Esophagus muscularis mucosa (tissue), 4 donors: ENCODE measurements around the gene SDE2. TPM values are rescaled to one million over a fixed set of nuclear protein-coding genes. Genes with fewer than 3 reads are reported as not detected.

ENCODE experiments used
- DNase-seq: peaks from one replicate; pipeline ENCODE4 v3.0.0-alpha.2; 2017; ENCODE audit errors: extremely low spot score
- H3K27ac ChIP-seq, 4 donors: fragments of 200-600 bp; sonication (generic); replicated peaks in 1 of 4; 1 replicate in 3 of 4; 2 replicates in 1 of 4; pipeline ENCODE4 v1.5.1; 2016 to 2019; ENCODE audit warnings: mild to moderate bottlenecking in 1 of 4
- H3K27me3 ChIP-seq, 4 donors: fragments of 200-600 bp; sonication (generic); one replicate each; pipeline versions ENCODE4 v1.5.1 to v1.6.0; 2016 to 2019
- H3K36me3 ChIP-seq, 4 donors: fragments of 200-600 bp; sonication (generic); one replicate each; pipeline ENCODE4 v1.5.1; 2016 to 2019
- H3K4me1 ChIP-seq, 4 donors: fragments of 200-600 bp; sonication (generic); one replicate each; pipeline ENCODE4 v1.5.1; 2016 to 2019
- H3K4me3 ChIP-seq, 4 donors: fragments of 200-600 bp; sonication (generic); 1 replicate in 2 of 4; 2 replicates in 2 of 4; pipeline ENCODE4 v1.5.1; 2016 to 2019; ENCODE audit warnings: mild to moderate bottlenecking in 4 of 4, moderate library complexity in 1 of 4
- H3K9me3 ChIP-seq, 4 donors: fragments of 200-600 bp; sonication (generic); 1 replicate in 3 of 4; 2 replicates in 1 of 4; pipeline ENCODE4 v1.5.1; 2016 to 2019
- CTCF ChIP-seq, 3 experiments: fragments of 200-600 bp in 2 of 3; fragments of 450-650 bp in 1 of 3; sonication (generic) in 2 of 3; IDR thresholded peaks; one replicate each; pipeline ENCODE4 v1.5.1; 2017 to 2019; ENCODE audit warnings: antibody characterized with exemption in 3 of 3, mild to moderate bottlenecking in 2 of 3, moderate library complexity in 1 of 3
- EP300 ChIP-seq: sonication (generic); formaldehyde crosslinking; IDR thresholded peaks from one replicate; pipeline ENCODE4 v1.6.1; 2017; ENCODE audit warnings: antibody characterized with exemption
- POLR2A ChIP-seq: fragments of 450-650 bp; IDR thresholded peaks from one replicate; pipeline ENCODE4 v1.6.1; 2017; ENCODE audit warnings: antibody characterized with exemption, moderate library complexity, mild to moderate bottlenecking, low read depth
- POLR2AphosphoS5 ChIP-seq, 2 donors: sonication (generic); formaldehyde crosslinking; IDR thresholded peaks; one replicate each; pipeline ENCODE4 v1.6.1; 2017; ENCODE audit warnings: antibody characterized with exemption in 2 of 2
- WGBS: methylation state at CpG from one replicate; pipeline ENCODE4 v1.1.5; 2018; 5-methylcytosine and 5-hydroxymethylcytosine counted together
- intact Hi-C: fragments of 100-400 bp; cut with DNase I; formaldehyde crosslinking; loops from one replicate; pipeline ENCODE4 v1.15.1; 2023
- total RNA-seq, 4 donors: library from RNA; depleted of rRNA; stranded (reverse); fragments of >200 nt; gene quantifications; one replicate each; pipeline versions ENCODE4 v1.1.0 to v1.2.1, GENCODE V29; 2016

Gene SDE2
- total RNA-seq, 4 donors from 2014 or later = 15.0 to 22.5 (median 19.1) TPM

GRCh38 chr1:225999912-226000337, 782 bp upstream of the SDE2 start:
- peaks cover 37 to 48% (median 46%) of the 10 kb centered on the region in 4 donors for H3K4me1 ChIP-seq
- peaks cover 0 to 6% (median 1%) of the 10 kb centered on the region in 4 donors for H3K36me3 ChIP-seq
- no peaks in the 10 kb centered on the region for H3K27me3 ChIP-seq
- H3K9me3 ChIP-seq = no peaks in the 10 kb centered on the region
- DNase-seq = no peak
- H3K4me3 ChIP-seq = peak overlapping the region; percentile 69 to 82 (median 74)
- peak overlapping the region; percentile 92 to 97 (median 95) for H3K27ac ChIP-seq
- no peak for TF ChIP-seq POLR2A
- no peak for TF ChIP-seq CTCF (IDR thresholded peaks at IDR 0.05)
- no peak for TF ChIP-seq POLR2AphosphoS5 (IDR thresholded peaks at IDR 0.05)
- TF ChIP-seq EP300 = no peak
- WGBS = 38% methylated on average over 10 of the region's 10 CpGs
- intact Hi-C loops = loop anchor here (5.0 kb wide), 2 partner anchors 62 to 122 kb away; partner anchors contain the start of gene H3-3A

- TF ChIP-seq POLR2AphosphoS5 (IDR thresholded peaks at IDR 0.05) (no peak), CTCF (IDR thresholded peaks at IDR 0.05) (no peak), POLR2A (no peak), EP300 (no peak)
- intact Hi-C loops = loop anchor here (5.0 kb wide), 2 partner anchors 64 to 124 kb away; partner anchors contain the start of gene H3-3A
- Histone ChIP-seq H3K27me3 (no peaks in the 10 kb centered on the region), H3K36me3 (peaks cover 8 to 19% (median 13%) of the 10 kb centered on the region in 4 donors), H3K9me3 (no peaks in the 10 kb centered on the region), H3K4me1 (peaks cover 37 to 48% (median 46%) of the 10 kb centered on the region in 4 donors), H3K4me3 (peak overlapping the region; percentile 69 to 82 (median 74)), H3K27ac (peak overlapping the region; percentile 92 to 97 (median 95))
- DNase-seq = no peak
- WGBS = 1% methylated on average over 19 of the region's 19 CpGs
Measured at GRCh38 chr1:225998560-225999226, 450 bp downstream of the SDE2 start.

- peaks cover 21 to 35% (median 27%) of the 10 kb centered on the region in 4 donors for H3K36me3 ChIP-seq
- no peaks in the 10 kb centered on the region for H3K9me3 ChIP-seq
- H3K27me3 ChIP-seq = no peaks in the 10 kb centered on the region
- TF ChIP-seq POLR2A (no peak), CTCF (IDR thresholded peaks at IDR 0.05) (no peak), EP300 (no peak)
- intact Hi-C loops = loop anchor here (5.0 kb wide), 2 partner anchors 65 to 125 kb away; partner anchors contain the start of gene H3-3A
- no peak overlapping the region for H3K4me3 ChIP-seq
- no peak for DNase-seq
- H3K4me1 ChIP-seq = peaks cover 37 to 47% (median 41%) of the 10 kb centered on the region in 4 donors
- no peak overlapping the region for H3K27ac ChIP-seq
- WGBS = 59% methylated on average over 5 of the region's 5 CpGs
Measured at GRCh38 chr1:225996946-225997545, 2.1 kb downstream of the SDE2 start.

- Histone ChIP-seq H3K4me3 (no peak overlapping the region), H3K4me1 (peaks cover 37 to 42% (median 39%) of the 10 kb centered on the region in 4 donors), H3K36me3 (peaks cover 30 to 44% (median 35%) of the 10 kb centered on the region in 4 donors), H3K27ac (no peak overlapping the region), H3K27me3 (no peaks in the 10 kb centered on the region), H3K9me3 (no peaks in the 10 kb centered on the region)
- DNase-seq = no peak
- intact Hi-C loops = loop anchor here (5.0 kb wide), 2 partner anchors 66 to 126 kb away; partner anchors contain the start of gene H3-3A
- no peak for TF ChIP-seq CTCF (IDR thresholded peaks at IDR 0.05)
- no peak for TF ChIP-seq POLR2AphosphoS5 (IDR thresholded peaks at IDR 0.05)
- no peak for TF ChIP-seq EP300
- TF ChIP-seq POLR2A = no peak
- 46% methylated on average over 4 of the region's 4 CpGs for WGBS
Measured at GRCh38 chr1:225995919-225996864, 3.0 kb downstream of the SDE2 start.
